ENCODE measurements around the gene VIL1. TPM values are rescaled to one million over a fixed set of nuclear protein-coding genes. Genes with fewer than 3 reads are reported as not detected.

The VIL1 gene
- total RNA-seq, 1 experiment from 2014 or later: 4.2 TPM

GRCh38 chr2:218429911-218430692 is 11.2 kb downstream of the VIL1 start:
- H3K4me3 Mint-ChIP-seq: no peak overlapping the region
- H2BK120ac ChIP-seq (ENCODE audit: low read depth, low read length, poor library complexity, severe bottlenecking): no peak overlapping the region
- H2BK5ac ChIP-seq (ENCODE audit: insufficient read length, low read length): no peak overlapping the region
- no peaks in the 10 kb centered on the region for H3K79me2 ChIP-seq (ENCODE audit: insufficient read depth, low read length)
- no peaks in the 10 kb centered on the region for H4K20me1 ChIP-seq (ENCODE audit: control insufficient read depth, insufficient read depth, insufficient read length)
- no peak overlapping the region for H3K4me2 ChIP-seq (ENCODE audit: insufficient read depth, insufficient read length, low read length)
- H3K18ac ChIP-seq (ENCODE audit: insufficient read length, low read depth, low read length): no peak overlapping the region
- H4K5ac ChIP-seq (ENCODE audit: insufficient read length, low read depth, low read length): no peak overlapping the region
- no peak overlapping the region for H3K56ac ChIP-seq (ENCODE audit: insufficient read length, low read depth, low read length)
- H3K9ac ChIP-seq (ENCODE audit: extremely low read depth, insufficient read length, low read length): no peak overlapping the region
- H4K8ac ChIP-seq (replicated peaks; ENCODE audit: insufficient read length, low read depth, low read length): no peak overlapping the region
- no peaks in the 10 kb centered on the region for H3K4me1 ChIP-seq (ENCODE audit: insufficient read depth, low read length)
- H3K27me3 Mint-ChIP-seq (ENCODE audit: low read depth): peaks cover 1% of the 10 kb centered on the region
- no peaks in the 10 kb centered on the region for H3K79me1 ChIP-seq (ENCODE audit: insufficient read depth, low read depth, low read length, poor library complexity, severe bottlenecking)
- peaks cover 2 to 3% of the 10 kb centered on the region in 2 experiments; a peak in 1 of 4 replicates for H3K4me1 Mint-ChIP-seq
- no peak overlapping the region for H2BK15ac ChIP-seq (ENCODE audit: low read depth, low read length)
- no peak overlapping the region for H2AK5ac ChIP-seq (ENCODE audit: insufficient read length, low read length)
- H3K4ac ChIP-seq (ENCODE audit: low read depth, low read length): no peak overlapping the region
- H3K14ac ChIP-seq (ENCODE audit: insufficient read depth, low read length): no peak overlapping the region; the same call in 1 of the 2 replicates
- no peak overlapping the region for H3K27ac ChIP-seq (ENCODE audit: insufficient read length, low read depth, low read length)
- H3K23ac ChIP-seq (ENCODE audit: insufficient read length, low read depth, low read length): no peak overlapping the region
- WGBS (ENCODE audit: extremely low coverage, insufficient read length, low lambda C conversion rate): no CpG with 5 or more reads among the region's 9 CpGs
- peaks cover 0 to 4% (median 0%) of the 10 kb centered on the region in 3 experiments; a peak in 1 of 7 replicates for H3K36me3 Mint-ChIP-seq (ENCODE audit: insufficient read depth in 1 of 3, low read depth in 3 of 3)
- H2BK20ac ChIP-seq (ENCODE audit: low read depth, low read length, poor library complexity, severe bottlenecking): no peak overlapping the region
- no peaks in the 10 kb centered on the region for H3K9me3 ChIP-seq (ENCODE audit: control insufficient read depth, low read depth, low read length)
- DNase-seq: no peak
- no peak overlapping the region for H2AFZ ChIP-seq (ENCODE audit: low read length)
- no peak overlapping the region for H4K91ac ChIP-seq (ENCODE audit: insufficient read length, low read depth, low read length)
- H3K23me2 ChIP-seq (ENCODE audit: insufficient read length, low read depth, low read length, poor library complexity, severe bottlenecking): no peaks in the 10 kb centered on the region
- TF ChIP-seq CTCF (conservative IDR thresholded peaks at IDR 0.05): no peak
- no peak overlapping the region for H3T11ph ChIP-seq (ENCODE audit: low read length)
- H2BK12ac ChIP-seq (ENCODE audit: insufficient read length, low read depth, low read length): no peak overlapping the region
- no peaks in the 10 kb centered on the region for H3K27me3 ChIP-seq (ENCODE audit: insufficient read depth, low read length)
- peak overlapping the region in 1 of 3 experiments; percentile 68; a peak in 2 of 7 replicates for H3K27ac Mint-ChIP-seq
- no peaks in the 10 kb centered on the region for H3K9me3 Mint-ChIP-seq

Data from H9 (cell line).